HT-29 (cell line): ENCODE data around the gene PPM1B. TPM values are rescaled to one million over a fixed set of nuclear protein-coding genes. Genes with fewer than 3 reads are reported as not detected.
"Not testable (repeated sequence)": the region's sequence is repeated elsewhere in the genome, so short reads cannot be mapped to it uniquely, and the experiment has no call there.

Source experiments
- DNase-seq: peaks from one replicate; pipeline ENCODE4 v3.0.0-alpha.2; 2015; ENCODE audit warnings: low spot score
- total RNA-seq: library from RNA; depleted of rRNA; stranded (reverse); fragments of >200 nt; shearing (Covaris generic); gene quantifications from 2 replicates; pipeline ENCODE4 v1.2.3, GENCODE V29; 2014

The PPM1B gene
- total RNA-seq, 1 experiment from 2014 or later = 21.7 TPM

- DNase-seq = no peak
Observed at GRCh38 chr2:44163777-44164176, 4.9 kb upstream of the PPM1B start.

GRCh38 chr2:44164617-44165016 is 4.1 kb upstream of the PPM1B start:
- no peak for DNase-seq

DNA sequence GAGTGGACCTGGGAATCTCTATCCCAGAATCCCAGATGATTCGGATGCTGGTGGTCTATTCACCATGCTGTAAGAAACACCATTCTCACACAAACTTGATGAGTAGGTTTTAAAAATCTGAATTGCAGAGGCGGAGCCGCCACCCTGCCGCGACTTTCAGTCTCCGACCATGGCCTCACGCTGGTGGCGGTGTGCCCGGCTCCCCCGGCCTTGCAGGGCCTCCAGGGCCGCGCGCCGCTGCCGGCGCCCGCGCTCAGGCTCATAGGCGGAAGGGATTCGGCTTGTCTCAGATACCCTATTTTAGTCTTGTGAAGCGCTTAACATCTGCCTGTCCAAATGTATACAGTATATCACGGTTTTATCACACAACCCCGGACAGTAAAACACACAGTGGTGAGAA is 2.6 kb upstream of the PPM1B start:
- no peak for DNase-seq

DNA sequence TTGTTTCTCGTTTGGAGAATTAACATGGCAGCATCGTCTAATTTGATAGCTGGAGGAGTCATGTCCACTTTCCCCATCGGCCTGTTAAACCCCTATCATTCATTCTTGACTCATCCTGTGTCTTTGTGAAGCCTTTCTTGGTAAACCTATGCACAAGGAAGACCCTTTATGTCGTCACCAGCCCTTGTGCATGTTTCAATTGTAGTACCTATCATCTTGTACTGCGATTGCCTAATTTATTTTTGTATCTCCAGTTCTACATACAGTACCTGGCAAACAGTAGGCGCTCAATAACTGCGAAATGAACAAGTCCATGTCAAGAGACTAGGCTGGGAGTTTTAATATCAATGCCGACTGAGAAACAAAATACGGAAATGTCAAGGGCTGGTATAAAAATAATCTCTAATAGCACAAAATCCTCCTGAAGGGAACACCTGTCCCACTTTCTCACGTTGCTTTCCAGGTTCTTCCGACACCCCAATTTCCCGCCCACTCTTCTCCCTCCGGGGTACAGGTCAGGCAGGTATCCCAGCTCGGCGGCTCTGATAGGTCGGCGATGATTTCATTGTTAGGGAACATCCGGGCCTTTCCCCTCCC is 1.3 kb upstream of the PPM1B start:
- DNase-seq = no peak

GRCh38 chr2:44167908-44168680 is 581 bp upstream of the PPM1B start:
- peak; percentile 99 for DNase-seq

DNA sequence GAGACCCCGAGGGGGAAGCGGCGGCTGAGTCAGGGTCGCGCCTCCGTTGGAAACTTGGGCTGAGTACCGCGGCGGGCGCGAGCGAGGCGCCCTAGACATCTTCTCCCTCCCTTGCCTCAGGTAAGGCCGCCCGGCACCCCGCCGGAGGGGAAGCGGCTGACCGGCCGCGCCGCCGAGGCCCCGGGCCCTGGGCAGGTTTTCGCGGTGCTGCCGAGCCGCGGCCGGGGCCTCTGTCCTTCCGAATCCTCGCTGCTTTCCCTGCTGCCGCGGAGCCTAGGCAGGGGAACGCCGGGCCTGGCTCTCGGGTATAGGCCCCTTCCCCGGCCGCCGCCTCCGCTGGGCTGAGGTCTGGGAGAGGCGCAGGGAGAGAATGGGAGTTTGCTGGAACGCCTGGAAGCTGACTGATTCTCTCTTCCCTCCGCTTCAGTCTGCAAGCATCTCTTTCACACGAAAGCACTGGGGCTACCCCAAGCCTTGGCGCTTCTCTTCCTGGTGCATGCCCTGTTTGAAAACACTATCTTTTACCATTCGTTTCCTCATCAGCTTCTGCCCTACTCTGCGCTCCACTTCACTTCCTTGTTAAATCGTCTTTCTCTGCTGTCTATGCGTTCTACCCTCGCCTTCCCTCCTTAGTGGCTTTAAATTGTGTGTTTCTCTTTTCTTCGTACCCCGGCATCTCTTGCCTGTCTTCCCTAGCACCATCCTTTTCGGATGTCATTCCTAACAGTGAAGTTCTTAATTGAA is 652 bp downstream of the PPM1B start:
- DNase-seq = peak; percentile 72

GRCh38 chr2:44170311-44170717 is 1.6 kb downstream of the PPM1B start:
- peak; percentile 37 for DNase-seq

- DNase-seq = peak; percentile 19
Observed at GRCh38 chr2:44171018-44171417, 2.3 kb downstream of the PPM1B start.

DNA sequence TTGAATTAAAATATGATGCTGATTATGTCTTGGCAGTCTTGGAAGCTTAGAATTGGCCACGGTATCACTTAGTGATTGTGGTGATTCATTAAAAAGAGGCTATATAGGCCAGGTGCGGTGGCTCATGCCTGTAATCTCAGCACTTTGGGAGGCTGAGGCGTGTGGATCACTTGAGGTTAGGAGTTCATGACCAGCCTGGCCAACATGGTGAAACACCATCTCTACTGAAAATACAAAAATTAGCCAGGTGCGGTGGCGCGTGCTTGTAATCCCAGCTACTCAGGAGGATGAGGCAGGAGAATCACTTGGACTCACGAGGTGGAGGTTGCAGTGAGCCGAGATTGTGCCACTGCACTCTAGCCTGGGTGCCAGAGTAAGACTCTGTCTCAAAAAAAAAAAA is 2.8 kb downstream of the PPM1B start:
- not testable (repeated sequence) for DNase-seq

DNA sequence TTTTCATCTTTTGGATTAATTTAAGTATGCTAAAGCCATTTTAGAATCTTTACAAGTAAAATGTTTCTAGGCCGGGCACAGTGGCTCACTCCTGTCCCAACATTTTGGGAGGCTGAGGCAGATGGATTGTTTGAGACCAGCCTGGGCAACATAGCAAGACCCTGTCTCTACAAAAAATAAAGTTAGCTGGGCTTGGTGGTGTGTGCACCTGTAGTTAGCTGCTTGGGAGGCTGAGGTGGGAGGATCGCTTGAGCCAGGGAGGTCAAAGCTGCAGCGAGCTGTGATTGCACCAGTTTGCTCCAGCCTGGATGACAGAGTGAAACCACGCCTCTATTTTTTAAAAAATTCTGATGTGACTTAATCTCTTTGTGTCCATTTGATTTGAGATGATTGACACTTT is 3.9 kb downstream of the PPM1B start:
- DNase-seq = no peak

- DNase-seq = no peak
Observed at GRCh38 chr2:44178950-44179349, 10.3 kb downstream of the PPM1B start.

DNA sequence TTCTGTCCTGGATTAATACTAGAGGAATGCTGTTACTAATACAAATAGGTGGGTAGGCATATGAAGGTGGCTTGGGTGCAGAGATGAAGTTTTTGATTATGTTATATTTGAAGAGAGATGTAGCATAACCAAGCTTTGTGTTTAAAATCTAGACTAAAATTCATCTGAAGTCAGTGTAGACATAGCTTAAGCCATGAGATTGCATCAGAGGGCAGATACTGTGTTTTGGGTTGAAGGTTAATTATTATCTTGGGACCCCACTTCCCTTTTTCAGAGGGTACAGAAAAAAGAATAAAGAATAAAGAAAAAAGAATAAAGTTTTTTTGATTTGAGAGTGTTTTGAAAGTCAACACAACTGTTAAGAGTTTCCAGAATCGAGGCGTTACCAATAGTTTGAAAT is 13.0 kb downstream of the PPM1B start:
- no peak for DNase-seq

GRCh38 chr2:44184106-44184505 is 15.4 kb downstream of the PPM1B start:
- no peak for DNase-seq

GRCh38 chr2:44186810-44187209 is 18.1 kb downstream of the PPM1B start:
- no peak for DNase-seq

- no peak for DNase-seq
Observed at GRCh38 chr2:44187251-44187650, 18.6 kb downstream of the PPM1B start.

- no peak for DNase-seq
Observed at GRCh38 chr2:44188696-44189095, 20.0 kb downstream of the PPM1B start.

GRCh38 chr2:44189104-44189503 is 20.4 kb downstream of the PPM1B start:
- DNase-seq = no peak

GRCh38 chr2:44190526-44190925 is 21.9 kb downstream of the PPM1B start:
- no peak for DNase-seq

DNA sequence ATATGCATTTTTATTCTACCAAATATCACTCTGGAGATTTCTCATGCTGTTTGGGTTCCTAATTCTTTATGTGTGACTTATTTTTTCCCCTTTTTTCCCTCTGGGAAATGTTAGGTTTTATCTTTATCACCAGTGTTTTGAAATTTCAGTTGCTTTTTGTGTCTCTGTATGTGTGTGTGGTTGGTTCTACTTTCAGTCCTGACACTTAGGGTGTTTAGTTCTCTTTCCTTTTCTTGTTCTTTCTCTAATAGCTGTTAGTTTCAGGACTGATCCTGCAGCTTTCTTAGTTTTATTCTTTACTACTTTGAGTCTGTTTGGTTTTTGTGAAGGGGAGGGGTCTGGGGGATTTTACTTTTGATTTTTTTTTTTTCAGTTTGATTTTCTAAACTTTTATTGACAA is 23.1 kb downstream of the PPM1B start:
- DNase-seq = no peak

DNA sequence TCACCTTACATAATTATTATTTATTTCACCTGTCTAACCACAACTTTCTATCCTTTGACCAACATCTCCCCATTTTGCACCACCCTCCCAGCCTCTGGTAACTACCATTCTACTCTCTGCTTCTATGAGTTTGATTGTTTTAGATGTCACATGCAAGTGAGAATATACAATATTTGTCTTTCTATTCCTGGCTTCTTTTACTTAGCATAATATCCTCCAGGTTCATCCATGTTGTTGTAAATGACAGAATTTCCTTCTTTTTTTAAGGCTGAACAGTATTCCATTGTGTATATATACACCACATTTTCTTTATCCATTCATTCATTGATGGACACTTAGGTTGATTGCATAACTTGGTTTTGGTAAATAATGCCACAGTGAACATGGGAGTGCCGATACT is 24.0 kb downstream of the PPM1B start:
- DNase-seq = no peak

DNA sequence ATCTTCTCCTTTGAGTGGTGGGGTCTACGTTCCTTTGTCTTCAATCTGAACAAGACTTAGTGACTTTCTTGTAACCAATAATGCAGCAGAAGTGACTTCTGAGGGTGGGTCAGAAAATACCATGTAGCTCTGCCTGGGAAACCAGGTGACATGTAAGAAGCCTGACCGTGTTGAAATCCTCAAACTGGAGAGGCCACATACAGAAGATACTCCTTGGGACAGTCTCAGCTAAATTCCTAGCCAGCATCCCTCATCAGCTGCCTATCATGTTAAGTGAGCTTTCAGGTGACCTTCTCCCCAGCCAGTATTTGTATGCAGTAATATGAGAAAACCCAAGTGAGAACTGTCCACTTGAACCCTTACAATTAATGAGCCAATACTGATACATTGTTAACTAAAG is 27.0 kb downstream of the PPM1B start:
- DNase-seq = no peak

DNA sequence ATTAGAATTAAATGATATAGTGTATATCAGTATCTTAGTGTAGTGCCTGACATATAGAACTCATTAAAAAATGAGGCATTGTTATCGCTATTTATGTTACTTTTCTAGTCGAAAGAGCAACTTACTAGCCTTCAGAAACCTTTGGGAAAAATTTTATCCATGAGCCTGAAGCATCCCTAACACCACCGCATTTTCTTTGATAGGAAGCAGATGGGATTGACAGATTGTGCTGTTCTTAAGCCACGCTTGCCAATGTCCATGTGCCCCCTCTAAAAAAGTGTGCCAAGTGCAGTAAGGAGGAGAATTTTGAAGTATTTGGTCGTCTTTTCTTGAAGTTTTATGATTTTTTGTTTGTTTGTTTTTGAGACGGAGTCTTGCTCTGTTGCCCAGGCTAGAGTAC is 29.1 kb downstream of the PPM1B start:
- DNase-seq = no peak

DNA sequence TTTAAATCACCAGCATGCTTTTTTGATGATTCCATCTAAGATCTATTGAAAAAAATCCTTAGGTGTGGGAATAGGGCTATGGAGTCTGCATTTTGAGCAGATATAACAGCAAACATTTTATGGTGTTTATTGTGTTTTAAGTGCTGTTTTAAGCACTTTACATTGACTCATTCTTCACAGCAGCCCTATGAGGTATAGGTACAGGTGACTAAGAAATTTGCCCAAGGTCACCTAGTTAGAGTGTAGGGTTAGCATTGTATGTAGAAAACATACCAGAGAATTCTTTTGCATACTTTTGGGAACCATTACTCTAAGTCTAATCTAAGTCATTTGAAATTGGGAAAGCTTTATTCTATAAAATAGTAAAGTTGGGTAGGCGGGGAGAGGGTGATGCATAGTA is 31.3 kb downstream of the PPM1B start:
- no peak for DNase-seq
